HG03097 (cell line): ENCODE results near the gene SFN.
"Not testable (repeated sequence)": the region's sequence is repeated elsewhere in the genome, so short reads cannot be mapped to it uniquely, and the experiment has no call there.

ENCODE experiments used
- ATAC-seq: cut with Tn5 transposase; IDR thresholded peaks from one replicate; pipeline ENCODE4 v1.9.1; 2021; ENCODE audit not compliant: unreplicated experiment, low FRiP score

SFN gene

DNA sequence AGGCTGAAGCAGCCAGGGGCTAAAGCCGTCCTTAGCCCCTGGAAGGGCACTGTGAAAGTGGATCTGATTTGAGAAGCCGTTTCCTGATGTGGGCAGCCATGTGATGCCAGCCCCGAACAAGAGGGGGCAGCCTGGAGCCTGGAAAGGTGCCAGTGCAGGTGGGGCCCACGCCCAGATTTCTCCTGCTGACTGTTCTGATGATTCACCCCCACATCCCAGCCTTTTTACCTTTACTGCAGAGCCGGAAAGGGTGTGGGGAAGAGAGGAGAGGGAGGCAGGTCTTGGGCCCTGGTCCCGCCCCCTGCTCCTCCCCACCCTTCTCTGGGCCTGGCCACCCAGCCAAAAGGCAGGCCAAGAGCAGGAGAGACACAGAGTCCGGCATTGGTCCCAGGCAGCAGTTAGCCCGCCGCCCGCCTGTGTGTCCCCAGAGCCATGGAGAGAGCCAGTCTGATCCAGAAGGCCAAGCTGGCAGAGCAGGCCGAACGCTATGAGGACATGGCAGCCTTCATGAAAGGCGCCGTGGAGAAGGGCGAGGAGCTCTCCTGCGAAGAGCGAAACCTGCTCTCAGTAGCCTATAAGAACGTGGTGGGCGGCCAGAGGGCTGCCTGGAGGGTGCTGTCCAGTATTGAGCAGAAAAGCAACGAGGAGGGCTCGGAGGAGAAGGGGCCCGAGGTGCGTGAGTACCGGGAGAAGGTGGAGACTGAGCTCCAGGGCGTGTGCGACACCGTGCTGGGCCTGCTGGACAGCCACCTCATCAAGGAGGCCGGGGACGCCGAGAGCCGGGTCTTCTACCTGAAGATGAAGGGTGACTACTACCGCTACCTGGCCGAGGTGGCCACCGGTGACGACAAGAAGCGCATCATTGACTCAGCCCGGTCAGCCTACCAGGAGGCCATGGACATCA is at the start of gene SFN:
TSS of gene SFN (plus strand) at position 369 of the 904 bp plus-strand sequence. CDS start at position 433, 64 bp downstream.
- ATAC-seq: no peak

DNA sequence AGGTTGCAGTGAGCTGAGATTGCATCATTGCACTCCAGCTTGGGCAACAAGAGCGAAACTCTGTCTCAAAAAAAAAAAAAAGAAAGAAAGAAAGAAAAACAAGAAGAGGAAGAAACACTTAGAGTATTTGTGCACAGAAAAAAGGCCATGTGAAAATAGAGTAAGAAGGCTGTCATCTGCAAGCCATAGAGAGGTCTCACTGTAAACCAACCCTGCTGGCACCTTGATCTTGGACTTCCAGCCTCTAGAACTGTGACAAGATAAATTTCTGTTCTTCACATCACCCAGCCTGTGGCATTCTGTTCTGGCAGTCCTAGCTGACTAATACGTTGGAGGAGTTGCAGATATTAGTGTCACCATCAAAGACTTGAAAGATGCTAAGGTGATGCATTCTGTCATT is 48.6 kb upstream of the SFN start:
- ATAC-seq: no peak

DNA sequence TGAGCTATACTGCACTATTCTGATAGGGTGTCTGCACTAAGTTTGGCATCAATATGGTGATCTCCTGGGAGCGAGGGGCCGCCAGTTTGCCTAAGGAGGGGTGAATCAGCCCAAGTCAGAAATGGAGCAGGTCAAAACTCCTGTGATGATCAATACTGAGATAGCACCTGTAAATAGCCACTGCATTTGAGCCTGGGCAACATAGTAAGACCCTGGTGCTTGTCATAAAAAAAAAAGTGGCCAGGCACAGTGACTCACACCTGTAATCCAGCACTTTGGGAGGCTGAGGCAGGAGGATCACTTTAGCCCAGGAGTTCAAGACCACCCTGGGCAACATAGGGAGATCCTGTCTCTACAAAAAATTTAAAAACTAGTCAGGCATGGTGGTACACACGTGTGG is 48.1 kb upstream of the SFN start:
- no peak for ATAC-seq

DNA sequence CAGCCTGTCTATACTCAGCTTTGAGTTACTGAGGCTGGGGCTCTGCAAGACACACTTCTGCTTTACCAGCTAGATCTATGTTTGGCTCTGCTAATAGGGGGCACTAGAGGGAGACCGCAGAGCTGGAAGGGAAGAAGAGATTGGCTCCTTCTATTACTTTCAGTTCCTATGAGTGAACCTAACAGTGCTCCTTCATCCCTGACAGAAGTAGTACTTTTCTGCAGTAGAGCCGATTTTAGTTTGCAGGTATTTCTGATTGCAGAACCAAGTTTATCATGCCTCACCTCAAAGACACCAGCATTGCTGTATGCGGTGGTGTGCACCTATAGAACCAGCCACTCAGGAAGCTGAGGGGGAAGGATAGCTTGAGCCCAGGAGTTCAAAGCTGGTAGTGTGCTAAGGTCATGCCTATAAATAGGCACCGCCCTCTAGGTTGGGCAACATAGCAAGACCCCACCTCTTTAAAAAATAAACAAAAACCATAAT is 42.1 kb upstream of the SFN start:
- ATAC-seq: peak; percentile 91

DNA sequence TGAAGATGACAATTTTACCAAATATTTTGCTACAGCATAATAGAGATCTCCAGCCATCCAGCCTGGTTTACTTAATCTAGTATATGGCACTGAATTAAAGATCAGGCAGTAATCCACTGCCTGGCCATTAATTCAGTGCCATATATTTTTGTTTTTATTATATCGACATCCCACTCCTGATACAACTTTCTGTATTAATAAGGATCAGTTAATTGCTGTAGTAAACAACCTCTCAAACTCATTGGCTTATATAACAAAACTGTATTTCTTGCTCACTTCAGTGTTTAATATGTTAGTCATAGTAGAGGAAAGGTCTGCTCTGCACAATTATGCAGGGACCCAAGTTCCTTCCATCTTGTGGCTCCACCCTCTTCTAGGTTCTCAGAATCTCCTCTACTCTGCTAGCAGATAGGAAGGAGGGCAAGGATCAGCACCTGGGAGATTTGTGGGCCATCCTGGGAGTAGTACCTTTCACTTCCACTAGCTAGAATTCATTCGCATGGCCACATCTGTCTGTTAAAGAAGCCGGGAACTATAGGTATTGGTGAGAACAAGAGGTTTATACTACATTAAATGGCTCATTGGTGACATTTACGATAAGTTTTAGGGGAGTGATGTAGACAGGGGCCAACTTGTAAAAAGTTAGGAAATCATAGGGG is 40.1 kb upstream of the SFN start:
- no peak for ATAC-seq

DNA sequence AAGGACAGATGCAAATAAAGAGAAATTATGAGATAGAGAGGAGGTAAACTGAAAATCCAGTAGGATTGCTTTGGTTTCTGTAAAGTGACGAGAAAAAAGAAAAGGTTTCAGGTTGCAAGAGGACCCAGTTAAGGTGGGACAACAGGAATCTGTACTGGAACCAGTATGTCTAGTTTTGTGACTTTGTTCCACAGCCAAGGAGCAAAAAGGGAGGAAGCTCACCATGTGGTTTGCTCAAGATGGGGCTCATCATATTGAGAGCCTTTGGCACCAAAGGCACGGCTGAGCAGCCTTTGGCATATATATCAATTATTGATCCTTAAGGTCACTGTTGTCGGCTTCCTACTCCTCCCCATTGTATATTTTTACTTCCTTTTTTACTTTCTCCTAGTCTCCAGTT is 38.2 kb upstream of the SFN start:
- ATAC-seq: no peak

DNA sequence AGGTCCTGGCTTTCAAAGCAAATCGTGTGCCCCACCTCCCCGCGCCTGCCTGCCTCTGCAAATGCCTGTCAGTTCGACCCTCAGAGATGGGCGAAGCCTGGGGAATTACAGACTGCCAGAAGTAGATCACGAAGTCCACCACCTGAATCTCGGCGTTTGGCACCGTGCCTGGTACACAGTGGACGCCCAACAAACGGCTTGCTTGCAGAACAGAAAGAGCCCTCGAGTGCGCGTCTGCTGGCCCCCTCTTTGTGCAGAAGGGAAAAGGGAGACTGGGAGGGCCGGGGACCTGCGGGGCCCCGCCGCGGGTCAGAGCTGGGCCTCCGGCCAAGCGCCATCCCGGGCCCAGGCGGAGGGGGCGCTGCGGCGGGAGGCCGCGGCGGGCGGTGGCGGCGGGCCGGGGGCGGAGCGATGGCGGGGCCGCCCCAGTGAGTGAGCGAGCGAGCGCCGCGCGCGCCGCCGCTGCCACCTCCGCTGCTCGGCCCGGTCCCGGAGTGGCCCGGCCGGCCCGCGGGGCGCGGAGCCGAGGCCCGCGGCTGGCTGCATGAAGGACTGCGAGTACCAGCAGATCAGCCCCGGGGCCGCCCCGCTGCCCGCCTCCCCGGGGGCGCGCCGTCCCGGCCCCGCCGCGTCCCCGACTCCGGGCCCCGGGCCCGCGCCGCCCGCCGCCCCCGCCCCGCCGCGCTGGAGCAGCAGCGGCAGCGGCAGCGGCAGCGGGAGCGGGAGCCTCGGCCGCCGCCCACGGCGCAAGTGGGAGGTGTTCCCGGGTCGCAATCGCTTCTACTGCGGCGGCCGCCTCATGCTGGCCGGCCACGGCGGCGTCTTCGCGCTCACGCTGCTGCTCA is 36.5 kb upstream of the SFN start, which contains the start of gene ZDHHC18:
TSS of gene ZDHHC18 (plus strand) at position 428 of the 845 bp plus-strand sequence. CDS start at position 545, 117 bp downstream.
- ATAC-seq: peak; percentile 77

DNA sequence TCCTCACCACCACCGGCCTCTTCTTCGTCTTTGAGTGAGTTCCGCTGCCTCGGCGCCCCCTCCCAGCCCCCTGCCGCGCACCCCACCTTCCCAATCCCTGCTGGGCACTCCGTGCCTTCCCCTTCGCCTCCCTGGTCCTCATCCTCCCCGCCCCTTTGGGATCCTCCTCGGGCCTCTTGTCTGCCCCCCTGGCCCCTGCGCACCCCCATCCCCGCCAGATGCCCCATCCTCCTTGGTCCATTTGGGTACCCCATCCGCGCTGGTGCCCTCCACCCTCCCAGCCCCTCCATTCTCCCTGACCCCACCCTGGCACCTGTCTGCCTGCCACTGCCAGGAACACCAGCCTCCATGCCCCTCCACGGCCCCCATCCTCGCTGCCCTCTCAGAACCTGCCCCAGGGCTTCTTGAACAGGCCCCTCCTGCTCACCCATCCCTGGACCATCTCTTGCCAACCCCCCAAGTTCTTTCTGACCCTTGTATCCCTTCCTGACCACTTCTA is 35.8 kb upstream of the SFN start:
- ATAC-seq: no peak

DNA sequence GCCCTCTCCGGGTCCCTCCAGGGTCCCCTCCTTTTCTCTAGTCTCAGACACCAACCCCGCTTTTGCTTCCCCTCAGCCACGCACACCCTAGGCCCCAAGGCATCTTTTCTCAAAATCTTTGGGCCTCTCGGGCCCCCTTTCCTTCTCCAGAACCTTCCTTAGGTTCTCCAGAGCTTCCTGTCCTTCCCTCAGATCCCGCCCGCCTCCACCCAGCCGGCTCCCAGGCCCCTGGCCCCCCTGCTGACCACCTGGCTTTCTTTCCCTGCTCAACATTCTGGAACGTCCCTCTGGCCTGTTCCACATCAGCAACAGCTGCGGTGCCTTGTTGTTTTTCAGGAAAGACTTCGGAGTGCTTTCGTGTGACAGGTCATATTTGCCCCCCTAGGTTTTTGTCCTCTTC is 35.3 kb upstream of the SFN start:
- ATAC-seq: no peak

DNA sequence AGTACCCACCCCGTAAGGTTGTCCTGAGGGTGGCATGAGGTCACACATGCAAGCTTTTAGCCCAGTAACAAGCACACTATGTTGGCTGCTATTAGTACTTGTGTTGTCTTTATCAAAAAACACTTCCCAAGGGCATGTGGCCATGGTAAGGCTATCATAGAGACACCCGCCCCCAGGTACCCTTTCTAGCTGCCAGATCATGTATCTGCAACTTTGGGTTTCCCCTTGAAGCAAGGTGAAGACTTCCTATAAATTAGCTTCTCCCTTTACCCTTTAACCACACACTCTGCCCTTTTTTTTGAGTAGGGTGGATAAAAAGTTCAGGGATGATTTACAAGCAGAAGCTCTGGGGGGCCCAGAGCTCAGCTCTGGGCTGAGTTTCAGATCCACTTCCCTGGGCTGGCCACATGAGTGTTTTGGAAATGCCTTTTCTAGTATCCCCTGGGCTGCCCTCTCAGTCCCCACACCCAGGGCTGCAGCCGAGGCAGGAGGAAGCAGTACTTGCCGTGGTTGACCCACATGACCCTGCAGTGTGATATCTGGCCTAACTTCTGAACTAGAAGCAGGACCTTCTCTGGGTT is 34.4 kb upstream of the SFN start:
- no peak for ATAC-seq

DNA sequence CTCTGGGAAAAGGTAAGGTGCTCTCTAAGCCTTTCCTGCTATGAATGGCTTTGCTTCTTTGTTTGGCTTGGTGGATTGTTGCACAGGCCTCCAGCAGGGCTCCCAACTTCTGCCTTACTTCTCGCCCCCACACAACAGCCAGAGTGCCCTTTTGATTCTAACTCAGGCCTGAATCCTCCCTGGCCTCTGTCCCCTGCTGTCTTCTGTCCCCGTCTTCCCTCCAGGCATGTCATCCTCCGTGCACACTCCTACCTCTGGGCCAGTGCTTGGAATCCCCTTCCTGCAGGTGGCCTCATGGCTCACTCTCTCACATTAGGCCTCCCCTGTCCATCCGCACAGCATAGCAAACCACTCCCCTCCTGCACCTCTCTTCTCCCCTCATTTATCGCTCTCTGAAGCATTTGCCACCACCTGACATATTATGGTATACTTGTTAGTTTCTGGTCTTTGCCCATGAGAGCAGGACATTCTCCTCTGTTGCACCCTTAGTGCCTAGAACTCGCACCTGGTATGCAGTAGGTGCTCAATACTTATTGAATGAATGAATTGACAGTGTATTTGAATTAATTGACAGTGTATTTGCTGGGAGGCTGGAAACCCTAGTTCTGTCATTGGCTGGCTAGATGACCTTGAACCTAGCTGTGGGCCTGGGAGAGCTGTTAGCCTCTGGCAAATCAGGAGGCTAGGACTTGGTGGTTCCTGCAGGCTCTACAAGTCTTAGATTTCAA is 33.6 kb upstream of the SFN start:
- ATAC-seq: no peak

DNA sequence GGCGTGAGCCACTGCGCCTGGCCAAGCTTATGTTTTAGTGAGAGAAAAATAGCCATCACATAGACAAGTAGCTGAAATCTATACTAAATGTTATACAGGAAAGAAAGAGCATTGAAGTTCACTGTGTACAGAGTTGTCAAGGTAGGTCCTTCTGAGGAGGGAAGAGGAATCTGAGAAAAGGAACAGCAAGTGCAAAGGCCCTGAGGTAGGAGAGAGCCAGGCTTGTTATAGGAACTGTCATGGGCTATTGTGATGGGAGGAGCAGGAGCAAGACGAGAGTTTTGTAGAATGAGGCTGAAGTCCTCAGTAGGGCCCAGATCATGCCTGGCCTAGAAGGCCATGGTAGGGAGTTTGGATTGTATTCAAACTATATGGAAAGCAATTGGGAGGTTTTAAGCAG is 31.9 kb upstream of the SFN start:
- ATAC-seq: no peak

DNA sequence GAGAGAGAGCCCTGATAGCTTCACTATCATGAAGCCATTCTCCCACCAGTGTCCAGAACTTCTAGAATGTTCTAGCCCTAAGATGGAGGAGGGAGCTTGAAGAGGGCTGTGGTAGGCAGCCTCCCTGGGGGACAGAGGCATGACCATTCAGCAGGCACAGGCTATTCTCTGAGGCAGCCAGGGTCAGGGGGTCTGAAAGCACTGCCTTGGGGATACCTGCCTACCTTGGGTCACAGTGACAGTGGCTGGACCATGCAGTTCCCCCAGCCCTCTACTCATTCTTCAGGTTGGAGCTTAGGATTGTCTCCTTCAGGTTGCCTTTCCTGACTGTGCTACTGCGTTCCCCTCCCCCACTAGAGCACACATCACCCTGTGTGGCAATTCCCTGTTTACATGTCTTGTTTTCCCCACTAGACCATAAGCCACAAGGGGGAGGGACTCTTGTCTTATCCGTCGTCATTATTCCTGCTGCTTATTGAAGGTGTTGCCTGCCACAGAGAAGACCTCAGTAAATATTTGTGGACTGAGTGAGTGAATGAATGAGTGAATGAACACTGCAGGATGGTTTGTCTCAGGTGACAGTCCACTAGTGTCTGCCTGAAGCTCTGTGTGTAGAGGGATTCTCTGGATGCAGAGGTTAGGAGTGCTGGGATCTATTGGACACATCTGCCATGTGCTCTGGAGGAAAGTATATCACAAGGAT is 31.3 kb upstream of the SFN start:
- no peak for ATAC-seq

DNA sequence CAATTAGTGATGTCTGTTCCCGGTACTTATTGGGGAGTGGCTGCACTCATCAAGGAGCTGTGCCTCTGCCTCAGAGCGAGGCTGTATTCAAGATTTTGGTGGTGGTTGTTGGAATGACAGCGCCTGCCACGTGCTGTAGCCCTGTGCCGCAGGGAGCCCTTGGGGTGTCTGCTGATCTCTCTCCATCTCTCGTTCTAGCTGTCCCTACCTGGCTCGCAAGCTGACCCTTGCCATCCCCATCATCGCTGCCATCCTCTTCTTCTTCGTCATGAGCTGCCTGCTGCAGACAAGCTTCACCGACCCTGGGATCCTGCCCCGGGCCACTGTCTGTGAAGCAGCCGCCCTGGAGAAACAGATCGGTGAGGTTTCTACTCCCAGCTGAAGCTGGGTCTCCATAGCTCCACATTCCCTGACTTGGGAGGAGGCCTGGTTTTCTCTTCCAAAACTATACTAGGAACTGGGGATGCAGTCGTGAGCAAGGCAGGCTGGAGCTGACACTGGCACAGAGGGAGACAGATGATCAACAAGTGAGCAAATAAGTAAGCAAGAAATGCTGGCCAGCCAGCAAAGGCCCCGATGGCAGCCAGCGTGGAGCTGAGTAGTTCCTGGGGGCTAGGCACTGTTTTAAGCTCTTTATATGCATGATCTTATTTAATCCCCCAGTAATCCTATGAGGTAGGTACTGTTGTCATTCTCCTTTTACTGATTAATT is 30.5 kb upstream of the SFN start:
- ATAC-seq: no peak

DNA sequence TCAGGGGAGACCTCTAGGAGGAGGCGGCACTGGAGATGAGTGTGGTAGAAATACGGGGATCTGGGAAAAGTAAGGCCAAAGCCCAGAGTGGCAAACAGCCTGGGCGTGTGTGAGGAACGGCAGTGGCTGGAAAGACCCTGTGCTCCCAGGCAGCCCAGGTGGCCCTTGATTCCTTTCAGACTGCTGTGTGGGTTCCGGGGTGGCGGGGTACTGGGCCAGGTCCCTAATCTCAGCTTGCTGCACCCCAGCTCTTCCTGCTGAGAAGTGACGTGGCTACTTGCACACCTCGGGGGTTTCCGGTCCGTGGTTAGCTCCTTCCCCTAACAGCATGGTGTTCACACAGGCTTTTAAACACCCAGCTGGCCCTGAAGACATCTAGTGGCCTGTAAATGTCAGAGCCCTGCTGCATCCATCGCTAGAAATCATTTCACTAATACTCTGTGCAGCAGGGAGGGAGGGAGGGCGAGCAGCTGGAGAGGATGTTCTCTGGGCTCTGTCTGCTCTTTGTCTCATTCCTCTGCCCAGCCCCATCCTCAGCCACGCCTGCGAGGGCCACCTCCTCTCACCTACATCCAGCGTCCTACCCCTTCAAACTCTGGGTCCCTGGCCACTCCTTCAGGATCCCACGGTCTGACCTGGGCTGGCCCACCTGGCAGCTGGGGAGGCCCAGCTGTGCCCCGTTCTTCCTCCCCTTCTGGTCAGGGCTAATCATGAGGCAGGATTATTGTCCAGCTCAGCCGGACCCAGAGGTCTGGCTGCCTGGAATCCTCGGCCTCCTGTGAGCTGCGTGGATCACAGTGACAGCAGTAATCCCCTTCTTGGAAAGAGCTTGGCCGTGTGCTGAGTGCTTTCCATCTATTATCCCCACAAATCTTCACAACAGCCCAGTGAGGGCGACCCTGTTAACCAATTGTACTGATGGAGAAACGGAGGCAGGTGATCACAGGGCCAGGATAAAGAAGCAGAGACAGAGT is 29.2 kb upstream of the SFN start:
- ATAC-seq: peak; percentile 63

DNA sequence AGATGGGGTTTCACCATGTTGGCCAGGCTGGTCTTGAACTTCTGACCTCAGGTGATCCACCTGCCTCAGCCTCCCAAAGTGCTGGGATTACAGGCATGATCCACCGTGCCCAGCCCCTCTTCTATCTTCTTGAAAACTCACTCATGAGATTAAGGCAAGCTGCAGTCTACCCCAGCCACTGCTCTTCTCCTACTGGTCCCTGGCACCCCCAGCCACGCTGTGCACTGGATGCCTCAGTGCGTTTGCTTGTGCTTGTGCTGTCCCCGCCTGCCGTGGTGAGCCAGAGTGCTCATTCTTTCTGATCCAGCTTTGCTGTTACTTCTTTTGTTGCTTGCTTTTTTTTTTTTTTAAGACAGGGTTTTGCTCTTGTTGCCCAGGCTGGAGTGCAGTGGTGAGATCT is 25.3 kb upstream of the SFN start:
- ATAC-seq: not testable (repeated sequence)
